RWPE2 (cell line): Measurements from ENCODE around the gene HIVEP2.

Experiments used
- ATAC-seq: fragments of 200-7000 bp; cut with Tn5 transposase; 3 replicates; pipeline ENCODE4 v1.9.1; 2021; ENCODE audit warnings: low read depth
- DNase-seq: peaks from one replicate; pipeline ENCODE4 v3.0.0-alpha.2; 2020; ENCODE audit warnings: low spot score
- H3K27ac ChIP-seq: fragments of 450-650 bp; 2 replicates; pipeline ENCODE4 v1.5.1; 2017; ENCODE audit warnings: mild to moderate bottlenecking; ENCODE audit not compliant: poor library complexity, severe bottlenecking
- H3K27me3 ChIP-seq: fragments of 250-450 bp; sonication (Bioruptor Pico); 2 replicates; pipeline ENCODE4 v1.5.1; 2021; ENCODE audit warnings: mild to moderate bottlenecking, moderate library complexity; ENCODE audit not compliant: insufficient read depth, poor library complexity, severe bottlenecking
- H3K36me3 ChIP-seq: fragments of 250-450 bp; sonication (Bioruptor Pico); 2 replicates; pipeline ENCODE4 v1.5.1; 2020; ENCODE audit warnings: low read depth, mild to moderate bottlenecking, moderate library complexity
- H3K4me1 ChIP-seq: fragments of 250-450 bp; sonication (Bioruptor Pico); 2 replicates; pipeline ENCODE4 v1.5.1; 2021; ENCODE audit warnings: mild to moderate bottlenecking, moderate library complexity; ENCODE audit not compliant: insufficient read depth, poor library complexity, severe bottlenecking
- H3K4me3 ChIP-seq: fragments of 250-450 bp; sonication (Bioruptor Pico); 2 replicates; pipeline ENCODE4 v1.5.1; 2021; ENCODE audit warnings: mild to moderate bottlenecking, moderate library complexity; ENCODE audit not compliant: severe bottlenecking
- H3K9me3 ChIP-seq: fragments of 250-450 bp; sonication (Bioruptor Pico); 2 replicates; pipeline ENCODE4 v1.5.1; 2021; ENCODE audit warnings: mild to moderate bottlenecking, moderate library complexity; ENCODE audit not compliant: severe bottlenecking
- CTCF ChIP-seq: fragments of 450-650 bp; IDR thresholded peaks from one replicate; pipeline ENCODE4 v1.5.1; 2017; ENCODE audit warnings: mild to moderate bottlenecking, moderate library complexity; ENCODE audit not compliant: poor library complexity, severe bottlenecking

The HIVEP2 gene

DNA sequence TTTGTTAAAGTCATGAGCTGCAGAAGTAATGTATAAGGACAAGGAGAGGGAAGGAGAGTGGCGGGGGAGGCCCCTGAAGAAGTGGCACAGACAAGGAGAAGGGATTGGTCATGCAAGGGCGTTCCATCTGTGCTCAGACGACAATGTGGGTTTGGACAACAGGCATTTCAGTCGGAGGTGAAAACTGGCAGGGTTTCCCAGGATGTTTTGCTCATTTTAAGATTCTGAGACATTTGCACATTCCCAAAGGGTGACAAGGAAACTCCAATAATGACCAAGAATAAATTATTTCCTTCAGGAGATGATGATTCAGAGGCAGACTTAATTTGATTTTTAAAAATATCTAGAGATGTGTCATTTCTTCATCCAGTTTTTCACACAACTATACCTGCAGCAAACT lies 181.8 kb downstream of the HIVEP2 start:
- no peak for TF ChIP-seq CTCF
- ATAC-seq (no peak), DNase-seq (no peak)
- Histone ChIP-seq H3K4me3 (no peak overlapping the region), H3K27me3 (no peaks in the 10 kb centered on the region), H3K4me1 (no peaks in the 10 kb centered on the region), H3K36me3 (peaks cover 77% of the 10 kb centered on the region), H3K9me3 (no peaks in the 10 kb centered on the region), H3K27ac (no peak overlapping the region)

- DNase-seq (no peak), ATAC-seq (no peak)
- H3K9me3 ChIP-seq, result no peaks in the 10 kb centered on the region
- H3K4me1 ChIP-seq, result peaks cover under 1% of the 10 kb centered on the region
- no peak for TF ChIP-seq CTCF
- peaks cover 80% of the 10 kb centered on the region for H3K36me3 ChIP-seq
- no peak overlapping the region for H3K4me3 ChIP-seq
- H3K27ac ChIP-seq, result no peak overlapping the region
- no peaks in the 10 kb centered on the region for H3K27me3 ChIP-seq
Measured at GRCh38 chr6:142761756-142762155, 183.2 kb downstream of the HIVEP2 start.

DNA sequence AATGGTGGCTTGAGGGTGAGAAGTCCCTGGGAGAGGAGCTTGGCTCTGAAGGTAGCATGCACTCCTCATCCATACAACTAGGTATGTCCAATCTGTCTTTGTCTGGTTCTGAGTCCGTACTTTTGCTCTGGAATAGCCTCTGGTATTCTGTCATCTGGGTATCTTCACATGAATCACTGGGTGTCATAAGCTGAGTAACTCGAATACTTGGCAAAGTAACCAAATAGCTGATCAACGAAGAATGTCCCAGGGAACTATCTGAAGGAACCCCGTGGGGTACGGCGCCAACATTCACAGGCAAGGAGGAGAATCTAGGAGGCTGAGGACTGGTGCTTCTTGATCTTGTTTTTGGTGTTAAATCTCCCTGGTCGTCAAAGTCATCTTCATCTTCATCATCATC lies 184.8 kb downstream of the HIVEP2 start:
- Histone ChIP-seq H3K4me3 (no peak overlapping the region), H3K9me3 (no peaks in the 10 kb centered on the region), H3K36me3 (peaks cover 66% of the 10 kb centered on the region), H3K4me1 (peaks cover 5% of the 10 kb centered on the region), H3K27ac (no peak overlapping the region), H3K27me3 (no peaks in the 10 kb centered on the region)
- TF ChIP-seq CTCF, result no peak
- ATAC-seq (no peak), DNase-seq (no peak)

DNA sequence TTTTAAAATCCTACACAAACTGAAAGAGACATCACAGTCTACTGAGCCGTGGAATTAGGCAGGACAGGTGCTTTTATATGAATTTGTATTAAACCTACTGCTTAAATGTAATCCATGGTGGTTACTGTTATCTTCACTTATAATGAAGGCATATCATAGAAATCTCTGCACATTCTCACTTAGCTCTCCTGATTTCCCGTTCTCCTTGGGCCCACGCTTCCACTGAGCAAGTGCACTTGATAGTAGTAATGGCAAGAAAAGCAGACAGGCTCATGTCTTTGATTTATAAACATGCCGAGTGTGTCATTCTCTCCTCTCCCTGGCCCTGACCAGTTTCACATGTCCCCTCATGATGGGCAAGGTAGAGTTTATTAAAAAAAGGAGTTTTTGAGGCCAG lies 186.3 kb downstream of the HIVEP2 start:
- TF ChIP-seq CTCF, result no peak
- ATAC-seq (no peak), DNase-seq (no peak)
- peaks cover 5% of the 10 kb centered on the region for H3K4me1 ChIP-seq
- H3K27ac ChIP-seq, result no peak overlapping the region
- H3K27me3 ChIP-seq, result no peaks in the 10 kb centered on the region
- no peak overlapping the region for H3K4me3 ChIP-seq
- peaks cover 57% of the 10 kb centered on the region for H3K36me3 ChIP-seq
- no peaks in the 10 kb centered on the region for H3K9me3 ChIP-seq

- no peaks in the 10 kb centered on the region for H3K9me3 ChIP-seq
- H3K27me3 ChIP-seq, result no peaks in the 10 kb centered on the region
- ATAC-seq (no peak), DNase-seq (no peak)
- no peak overlapping the region for H3K4me3 ChIP-seq
- no peak overlapping the region for H3K27ac ChIP-seq
- peaks cover 55% of the 10 kb centered on the region for H3K36me3 ChIP-seq
- peaks cover 5% of the 10 kb centered on the region for H3K4me1 ChIP-seq
- no peak for TF ChIP-seq CTCF
Measured at GRCh38 chr6:142757852-142758628, 186.9 kb downstream of the HIVEP2 start.
